Hematopoietic multipotent progenitor cell treated with erythropoietin and hydrocortisone succinate and interleukin-3 and kit ligand, for 15 days (in vitro differentiated cells): ENCODE data around the gene SPHKAP.
"Not testable (repeated sequence)": the region's sequence is repeated elsewhere in the genome, so short reads cannot be mapped to it uniquely, and the experiment has no call there.

ENCODE experiments used
- DNase-seq: peaks from one replicate; pipeline ENCODE4 v3.0.0-alpha.2; 2015; ENCODE audit warnings: low spot score

Gene SPHKAP

GRCh38 chr2:228023619-228024018, 157.9 kb downstream of the SPHKAP start:
- no peak for DNase-seq

- no peak for DNase-seq
Measured at GRCh38 chr2:228018311-228018710, 163.2 kb downstream of the SPHKAP start.

GRCh38 chr2:228017784-228018183, 163.7 kb downstream of the SPHKAP start:
- no peak for DNase-seq

DNA sequence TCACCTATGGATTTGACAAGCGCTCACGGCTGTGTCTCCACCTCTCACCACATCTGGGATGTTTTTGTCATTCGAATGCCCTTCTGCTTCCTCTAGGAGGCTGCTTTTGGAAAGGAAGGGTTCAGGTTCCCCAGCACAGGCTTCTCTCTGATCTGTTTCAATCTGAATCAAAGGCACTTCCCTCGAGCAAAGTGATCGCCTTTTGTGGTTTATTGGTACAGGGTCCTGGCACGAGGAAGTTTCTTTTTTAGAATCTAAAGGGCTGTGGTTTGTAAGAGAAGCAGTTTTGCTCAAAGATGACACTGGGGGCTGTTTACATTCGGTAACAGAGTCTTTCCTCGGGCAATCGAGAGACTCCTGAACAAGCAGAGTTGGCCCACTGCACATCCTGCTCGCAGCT, 165.1 kb downstream of the SPHKAP start:
- no peak for DNase-seq

GRCh38 chr2:228015741-228016140, 165.7 kb downstream of the SPHKAP start:
- no peak for DNase-seq

- no peak for DNase-seq
Measured at GRCh38 chr2:227996366-227996765, 185.1 kb downstream of the SPHKAP start.

DNA sequence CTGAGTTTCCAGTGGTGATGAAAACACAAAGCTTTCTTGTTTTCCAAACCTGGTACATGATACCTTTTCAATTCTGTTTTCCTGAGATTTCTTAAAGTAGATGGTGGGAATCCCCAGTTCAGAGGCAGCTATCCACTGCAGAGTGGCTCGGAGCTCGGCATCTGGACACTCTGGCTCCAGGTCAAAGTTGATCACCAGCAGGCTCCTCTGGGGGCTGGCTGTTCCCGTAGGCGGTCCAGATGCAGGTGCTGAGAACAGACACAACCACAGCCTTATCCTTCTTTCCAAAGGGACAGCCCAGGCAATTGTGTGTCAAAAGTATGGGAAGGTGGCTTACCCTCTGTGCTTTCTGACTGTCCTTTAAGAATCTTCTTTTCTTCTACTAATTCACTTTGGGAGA, 190.6 kb downstream of the SPHKAP start:
- DNase-seq = no peak

DNA sequence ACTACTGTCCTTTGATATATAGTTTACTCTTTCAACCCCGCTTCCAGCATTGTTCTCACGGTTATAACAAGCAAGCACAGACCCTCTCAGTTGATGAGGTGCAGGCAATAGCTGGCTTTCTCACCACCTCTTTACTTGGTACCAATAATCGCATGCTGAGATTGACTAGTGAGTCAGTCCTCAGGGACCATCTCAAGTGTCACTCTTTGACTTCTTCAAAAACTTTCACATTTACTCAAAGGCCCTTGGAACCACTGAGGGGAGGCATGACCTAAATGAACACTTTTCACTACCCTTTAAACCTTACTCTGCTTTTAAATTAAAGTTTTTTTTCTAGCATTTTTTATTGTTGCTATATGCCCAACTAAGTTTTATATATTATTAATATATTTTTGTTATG, 208.2 kb downstream of the SPHKAP start:
- no peak for DNase-seq

GRCh38 chr2:227971619-227972230, 209.8 kb downstream of the SPHKAP start:
- no peak for DNase-seq

GRCh38 chr2:227960317-227960716, 221.2 kb downstream of the SPHKAP start:
- DNase-seq = no peak

DNA sequence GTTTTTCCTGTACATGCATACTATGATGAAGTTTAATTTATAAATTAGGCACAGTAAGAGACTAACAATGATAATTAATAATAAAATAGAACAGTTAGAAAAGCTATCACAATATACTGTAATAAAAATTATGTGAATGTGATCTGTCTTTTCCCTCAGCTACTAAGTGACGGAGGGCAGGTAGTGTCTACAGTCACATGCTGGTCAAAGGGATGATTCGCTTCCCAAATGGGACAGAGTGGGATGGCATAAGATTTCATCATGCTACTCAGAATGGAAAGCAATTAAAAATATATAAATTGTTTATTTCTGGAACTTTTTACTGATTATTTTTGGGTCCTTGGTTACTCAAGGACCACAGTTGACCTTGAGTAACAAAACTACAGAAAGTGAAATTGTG, 238.5 kb downstream of the SPHKAP start:
- no peak for DNase-seq

- DNase-seq = no peak
Measured at GRCh38 chr2:227942021-227942420, 239.5 kb downstream of the SPHKAP start.

DNA sequence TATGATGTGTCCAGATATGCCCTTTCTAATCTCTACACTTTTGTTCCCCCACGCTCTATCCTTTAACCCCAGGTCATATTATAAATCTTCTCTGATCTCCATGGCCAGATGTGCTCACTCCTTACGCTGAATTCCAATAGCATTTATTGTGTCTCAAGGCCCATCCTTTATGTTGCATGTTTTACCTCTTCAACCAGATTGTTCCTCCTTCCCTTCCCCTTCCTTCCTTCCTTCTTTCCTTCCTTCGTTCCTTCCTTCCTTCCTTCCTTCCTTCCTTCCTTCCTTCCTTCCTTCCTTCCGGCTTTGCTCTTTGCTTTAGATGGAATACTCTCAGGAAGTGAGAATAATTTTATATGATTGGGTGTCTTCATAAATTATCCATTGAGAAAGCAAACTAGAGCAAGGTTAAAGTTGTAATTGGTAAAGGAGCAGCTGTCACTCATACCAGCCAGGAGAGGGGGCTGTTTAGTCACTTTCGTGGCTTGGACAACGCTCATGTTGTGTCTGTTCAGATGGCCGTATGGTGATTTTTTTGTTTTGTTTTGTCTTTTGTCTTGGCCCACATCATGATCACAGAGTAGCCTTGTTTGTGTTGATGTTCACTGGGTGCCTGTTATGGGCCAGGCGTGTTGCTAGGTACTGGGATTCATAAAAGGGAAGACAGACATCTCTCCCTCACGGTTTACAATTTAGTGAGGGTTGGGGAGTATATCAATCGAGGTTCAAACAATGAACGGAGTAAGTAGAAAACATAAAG, 242.0 kb downstream of the SPHKAP start:
- DNase-seq = no peak

DNA sequence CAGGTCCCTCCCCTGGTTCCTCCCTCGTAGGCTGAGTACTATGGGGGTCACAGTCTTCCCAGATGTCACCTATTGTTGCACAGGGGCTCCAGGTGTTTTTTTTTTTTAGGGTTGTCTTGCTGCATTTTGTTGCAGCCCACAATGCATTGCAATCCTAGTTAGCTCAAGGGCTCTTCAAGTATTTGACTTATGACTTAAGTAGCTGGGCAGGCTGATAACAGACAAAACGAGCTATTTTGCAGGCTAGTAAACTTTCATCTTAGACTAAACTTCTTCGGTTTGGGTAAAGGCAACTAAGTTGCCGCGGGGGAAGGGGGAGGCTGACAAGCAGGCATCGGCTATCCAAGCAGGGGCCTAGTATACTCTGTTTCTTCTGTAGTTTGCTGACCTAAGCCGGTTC, 245.2 kb downstream of the SPHKAP start:
- DNase-seq = not testable (repeated sequence)

GRCh38 chr2:227933884-227934283, 247.6 kb downstream of the SPHKAP start:
- DNase-seq = no peak

DNA sequence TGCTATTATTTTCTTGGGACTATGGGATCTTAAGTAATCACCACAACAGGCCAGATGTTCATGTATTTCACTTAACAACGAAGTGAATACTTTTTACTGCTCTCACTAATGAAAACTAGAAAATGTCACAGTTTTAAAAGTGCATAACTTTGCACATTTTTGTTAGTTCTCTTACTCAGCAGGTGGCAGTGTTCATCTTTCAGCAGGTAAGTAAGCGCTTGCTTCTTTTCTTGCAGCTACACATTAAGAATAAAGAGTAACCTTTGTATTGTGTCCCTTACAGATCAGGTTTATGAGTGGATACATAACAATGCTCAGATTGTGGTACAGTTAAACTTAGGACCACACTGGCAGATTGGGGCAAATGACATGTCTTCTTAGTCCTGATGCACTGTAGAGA, 249.1 kb downstream of the SPHKAP start:
- no peak for DNase-seq

- no peak for DNase-seq
Measured at GRCh38 chr2:227932001-227932400, 249.5 kb downstream of the SPHKAP start.
